HEK293 (cell line): Measurements from ENCODE around the gene TLCD3B.

ENCODE experiments used
- CTCF ChIP-seq: fragments of 450-650 bp; formaldehyde crosslinking; IDR thresholded peaks from 2 replicates; pipeline ENCODE4 v1.5.1; 2016; ENCODE audit warnings: missing biosample characterization, missing genetic modification characterization
- GFI1B ChIP-seq: fragments of 450-650 bp; formaldehyde crosslinking; IDR thresholded peaks from 2 replicates; pipeline ENCODE4 v1.5.1; 2016; ENCODE audit warnings: missing biosample characterization, missing genetic modification characterization
- KLF7 ChIP-seq: fragments of 450-650 bp; formaldehyde crosslinking; IDR thresholded peaks from 2 replicates; pipeline ENCODE4 v1.5.1; 2016; ENCODE audit warnings: missing biosample characterization, missing genetic modification characterization, borderline replicate concordance
- ZBTB26 ChIP-seq: fragments of 450-650 bp; formaldehyde crosslinking; optimal IDR thresholded peaks from 2 replicates; pipeline ENCODE3; 2016; ENCODE audit warnings: missing biosample characterization, mild to moderate bottlenecking, missing genetic modification characterization
- ZNF629 ChIP-seq: fragments of 450-650 bp; formaldehyde crosslinking; IDR thresholded peaks from 2 replicates; pipeline ENCODE4 v1.5.1; 2017; ENCODE audit warnings: missing biosample characterization, missing genetic modification characterization
- TF ChIP-seq, protein P1 (sequence below): IDR thresholded peaks from 2 replicates; pipeline ENCODE4 v1.6.1; 2011; ENCODE audit warnings: mild to moderate bottlenecking, low read depth, low read length, borderline replicate concordance
- TF ChIP-seq, protein P2 (sequence below): fragments of 450-650 bp; formaldehyde crosslinking; IDR thresholded peaks from 2 replicates; pipeline ENCODE4 v1.5.1; 2016; ENCODE audit warnings: missing biosample characterization, missing genetic modification characterization

DNA sequence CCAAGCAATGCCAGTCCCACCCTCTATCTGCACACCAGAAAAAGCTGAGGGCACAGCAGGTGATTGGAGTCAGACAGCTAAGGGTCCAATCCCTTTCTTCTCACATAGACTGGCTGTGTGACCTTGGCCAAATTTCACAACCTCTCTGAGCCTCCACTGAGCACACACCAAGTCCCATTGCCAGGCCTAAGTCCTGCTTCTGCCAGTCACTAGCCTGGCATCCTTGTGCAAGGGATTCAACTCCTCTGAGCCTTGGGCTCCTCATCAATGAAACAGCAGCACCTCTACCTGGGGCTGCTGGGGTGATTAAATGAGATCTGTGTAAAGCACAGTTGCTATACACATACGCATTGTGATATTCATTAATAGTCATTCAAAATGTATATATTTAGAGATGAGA, 15.5 kb upstream of the TLCD3B start:
- TF ChIP-seq, protein P1, sequence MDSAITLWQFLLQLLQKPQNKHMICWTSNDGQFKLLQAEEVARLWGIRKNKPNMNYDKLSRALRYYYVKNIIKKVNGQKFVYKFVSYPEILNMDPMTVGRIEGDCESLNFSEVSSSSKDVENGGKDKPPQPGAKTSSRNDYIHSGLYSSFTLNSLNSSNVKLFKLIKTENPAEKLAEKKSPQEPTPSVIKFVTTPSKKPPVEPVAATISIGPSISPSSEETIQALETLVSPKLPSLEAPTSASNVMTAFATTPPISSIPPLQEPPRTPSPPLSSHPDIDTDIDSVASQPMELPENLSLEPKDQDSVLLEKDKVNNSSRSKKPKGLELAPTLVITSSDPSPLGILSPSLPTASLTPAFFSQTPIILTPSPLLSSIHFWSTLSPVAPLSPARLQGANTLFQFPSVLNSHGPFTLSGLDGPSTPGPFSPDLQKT, result no peak
- TF ChIP-seq, protein P2, sequence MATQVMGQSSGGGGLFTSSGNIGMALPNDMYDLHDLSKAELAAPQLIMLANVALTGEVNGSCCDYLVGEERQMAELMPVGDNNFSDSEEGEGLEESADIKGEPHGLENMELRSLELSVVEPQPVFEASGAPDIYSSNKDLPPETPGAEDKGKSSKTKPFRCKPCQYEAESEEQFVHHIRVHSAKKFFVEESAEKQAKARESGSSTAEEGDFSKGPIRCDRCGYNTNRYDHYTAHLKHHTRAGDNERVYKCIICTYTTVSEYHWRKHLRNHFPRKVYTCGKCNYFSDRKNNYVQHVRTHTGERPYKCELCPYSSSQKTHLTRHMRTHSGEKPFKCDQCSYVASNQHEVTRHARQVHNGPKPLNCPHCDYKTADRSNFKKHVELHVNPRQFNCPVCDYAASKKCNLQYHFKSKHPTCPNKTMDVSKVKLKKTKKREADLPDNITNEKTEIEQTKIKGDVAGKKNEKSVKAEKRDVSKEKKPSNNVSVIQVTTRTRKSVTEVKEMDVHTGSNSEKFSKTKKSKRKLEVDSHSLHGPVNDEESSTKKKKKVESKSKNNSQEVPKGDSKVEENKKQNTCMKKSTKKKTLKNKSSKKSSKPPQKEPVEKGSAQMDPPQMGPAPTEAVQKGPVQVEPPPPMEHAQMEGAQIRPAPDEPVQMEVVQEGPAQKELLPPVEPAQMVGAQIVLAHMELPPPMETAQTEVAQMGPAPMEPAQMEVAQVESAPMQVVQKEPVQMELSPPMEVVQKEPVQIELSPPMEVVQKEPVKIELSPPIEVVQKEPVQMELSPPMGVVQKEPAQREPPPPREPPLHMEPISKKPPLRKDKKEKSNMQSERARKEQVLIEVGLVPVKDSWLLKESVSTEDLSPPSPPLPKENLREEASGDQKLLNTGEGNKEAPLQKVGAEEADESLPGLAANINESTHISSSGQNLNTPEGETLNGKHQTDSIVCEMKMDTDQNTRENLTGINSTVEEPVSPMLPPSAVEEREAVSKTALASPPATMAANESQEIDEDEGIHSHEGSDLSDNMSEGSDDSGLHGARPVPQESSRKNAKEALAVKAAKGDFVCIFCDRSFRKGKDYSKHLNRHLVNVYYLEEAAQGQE (tag by site-specific recombination), result no peak
- TF ChIP-seq CTCF (tag by site-specific recombination) (no peak), GFI1B (tag by site-specific recombination) (no peak), ZBTB26 (tag by site-specific recombination) (no peak), KLF7 (tag by site-specific recombination) (no peak), ZNF629 (tag by site-specific recombination) (no peak)
